Measurements from ENCODE around the gene ACSM2B.
"Not testable (repeated sequence)": the region's sequence is repeated elsewhere in the genome, so short reads cannot be mapped to it uniquely, and the experiment has no call there.

The ACSM2B gene

GRCh38 chr16:20586112-20586511, 9.9 kb upstream of the ACSM2B start:
- H3K9me3 ChIP-seq (ENCODE audit: low read length); H2AFZ ChIP-seq (ENCODE audit: low read depth, low read length); H3K27me3 ChIP-seq (ENCODE audit: insufficient read depth, low read length); H3K4me1 ChIP-seq (ENCODE audit: insufficient read depth, low read length); H3K36me3 ChIP-seq (ENCODE audit: insufficient read depth, low read length); H3K4me3 ChIP-seq (ENCODE audit: low read length): not testable (repeated sequence)

- H3K36me3 ChIP-seq (ENCODE audit: insufficient read depth, low read length); H3K27me3 ChIP-seq (ENCODE audit: insufficient read depth, low read length); H3K4me3 ChIP-seq (ENCODE audit: low read length): not testable (repeated sequence)
Observed at GRCh38 chr16:20580487-20581259, 4.5 kb upstream of the ACSM2B start.

GRCh38 chr16:20578091-20578490, 1.9 kb upstream of the ACSM2B start:
- H3K4me3 ChIP-seq (ENCODE audit: low read length); H3K27me3 ChIP-seq (ENCODE audit: insufficient read depth, low read length); H3K36me3 ChIP-seq (ENCODE audit: insufficient read depth, low read length); H2AFZ ChIP-seq (ENCODE audit: low read depth, low read length); H3K9me3 ChIP-seq (ENCODE audit: low read length); H3K4me1 ChIP-seq (ENCODE audit: insufficient read depth, low read length): not testable (repeated sequence)

More at GRCh38 chr16:20580487-20581259, 4.5 kb upstream of the ACSM2B start:
- H3K9me3 ChIP-seq (ENCODE audit: low read length); H2AFZ ChIP-seq (ENCODE audit: low read depth, low read length); H3K4me1 ChIP-seq (ENCODE audit: insufficient read depth, low read length): not testable (repeated sequence)

GRCh38 chr16:20569117-20569651, 7.0 kb downstream of the ACSM2B start:
- H3K4me3 ChIP-seq (ENCODE audit: low read length); H3K36me3 ChIP-seq (ENCODE audit: insufficient read depth, low read length); H2AFZ ChIP-seq (ENCODE audit: low read depth, low read length); H3K27me3 ChIP-seq (ENCODE audit: insufficient read depth, low read length); H3K9me3 ChIP-seq (ENCODE audit: low read length); H3K4me1 ChIP-seq (ENCODE audit: insufficient read depth, low read length): not testable (repeated sequence)

- no peaks in the 10 kb centered on the region for H3K36me3 ChIP-seq (ENCODE audit: insufficient read depth, low read length)
- H3K4me1 ChIP-seq (ENCODE audit: insufficient read depth, low read length), result no peaks in the 10 kb centered on the region
- H3K27me3 ChIP-seq (ENCODE audit: insufficient read depth, low read length), result no peaks in the 10 kb centered on the region
- no peak overlapping the region for H2AFZ ChIP-seq (ENCODE audit: low read depth, low read length)
- no peaks in the 10 kb centered on the region for H3K9me3 ChIP-seq (ENCODE audit: low read length)
- no peak overlapping the region for H3K4me3 ChIP-seq (ENCODE audit: low read length)
Observed at GRCh38 chr16:20568404-20568803, 7.8 kb downstream of the ACSM2B start.

GRCh38 chr16:20566864-20567263, 9.3 kb downstream of the ACSM2B start:
- H3K9me3 ChIP-seq (ENCODE audit: low read length), result no peaks in the 10 kb centered on the region
- no peak overlapping the region for H3K4me3 ChIP-seq (ENCODE audit: low read length)
- no peaks in the 10 kb centered on the region for H3K36me3 ChIP-seq (ENCODE audit: insufficient read depth, low read length)
- H3K4me1 ChIP-seq (ENCODE audit: insufficient read depth, low read length), result no peaks in the 10 kb centered on the region
- H2AFZ ChIP-seq (ENCODE audit: low read depth, low read length), result no peak overlapping the region
- H3K27me3 ChIP-seq (ENCODE audit: insufficient read depth, low read length), result no peaks in the 10 kb centered on the region

GRCh38 chr16:20565334-20565733, 10.8 kb downstream of the ACSM2B start:
- not testable (repeated sequence) for H3K4me3 ChIP-seq (ENCODE audit: low read length); H3K4me1 ChIP-seq (ENCODE audit: insufficient read depth, low read length); H3K9me3 ChIP-seq (ENCODE audit: low read length)

GRCh38 chr16:20564218-20564617, 11.9 kb downstream of the ACSM2B start:
- not testable (repeated sequence) for H3K4me3 ChIP-seq (ENCODE audit: low read length); H2AFZ ChIP-seq (ENCODE audit: low read depth, low read length); H3K27me3 ChIP-seq (ENCODE audit: insufficient read depth, low read length); H3K4me1 ChIP-seq (ENCODE audit: insufficient read depth, low read length); H3K9me3 ChIP-seq (ENCODE audit: low read length); H3K36me3 ChIP-seq (ENCODE audit: insufficient read depth, low read length)

More at GRCh38 chr16:20565334-20565733, 10.8 kb downstream of the ACSM2B start:
- not testable (repeated sequence) for H3K27me3 ChIP-seq (ENCODE audit: insufficient read depth, low read length); H2AFZ ChIP-seq (ENCODE audit: low read depth, low read length); H3K36me3 ChIP-seq (ENCODE audit: insufficient read depth, low read length)

GRCh38 chr16:20555628-20556027, 20.5 kb downstream of the ACSM2B start:
- H3K27me3 ChIP-seq (ENCODE audit: insufficient read depth, low read length); H3K4me1 ChIP-seq (ENCODE audit: insufficient read depth, low read length); H3K36me3 ChIP-seq (ENCODE audit: insufficient read depth, low read length); H2AFZ ChIP-seq (ENCODE audit: low read depth, low read length); H3K4me3 ChIP-seq (ENCODE audit: low read length); H3K9me3 ChIP-seq (ENCODE audit: low read length): not testable (repeated sequence)

- not testable (repeated sequence) for H3K27me3 ChIP-seq (ENCODE audit: insufficient read depth, low read length); H3K4me1 ChIP-seq (ENCODE audit: insufficient read depth, low read length); H3K9me3 ChIP-seq (ENCODE audit: low read length); H2AFZ ChIP-seq (ENCODE audit: low read depth, low read length); H3K36me3 ChIP-seq (ENCODE audit: insufficient read depth, low read length); H3K4me3 ChIP-seq (ENCODE audit: low read length)
Observed at GRCh38 chr16:20554689-20555088, 21.5 kb downstream of the ACSM2B start.

- not testable (repeated sequence) for H3K9me3 ChIP-seq (ENCODE audit: low read length); H3K27me3 ChIP-seq (ENCODE audit: insufficient read depth, low read length); H3K36me3 ChIP-seq (ENCODE audit: insufficient read depth, low read length); H2AFZ ChIP-seq (ENCODE audit: low read depth, low read length); H3K4me3 ChIP-seq (ENCODE audit: low read length); H3K4me1 ChIP-seq (ENCODE audit: insufficient read depth, low read length)
Observed at GRCh38 chr16:20553493-20553892, 22.7 kb downstream of the ACSM2B start.

GRCh38 chr16:20546951-20547350, 29.2 kb downstream of the ACSM2B start:
- not testable (repeated sequence) for H3K27me3 ChIP-seq (ENCODE audit: insufficient read depth, low read length); H3K4me3 ChIP-seq (ENCODE audit: low read length)

GRCh38 chr16:20546278-20546853, 29.8 kb downstream of the ACSM2B start:
- not testable (repeated sequence) for H2AFZ ChIP-seq (ENCODE audit: low read depth, low read length); H3K9me3 ChIP-seq (ENCODE audit: low read length); H3K4me1 ChIP-seq (ENCODE audit: insufficient read depth, low read length); H3K27me3 ChIP-seq (ENCODE audit: insufficient read depth, low read length); H3K36me3 ChIP-seq (ENCODE audit: insufficient read depth, low read length); H3K4me3 ChIP-seq (ENCODE audit: low read length)

More at GRCh38 chr16:20546951-20547350, 29.2 kb downstream of the ACSM2B start:
- not testable (repeated sequence) for H2AFZ ChIP-seq (ENCODE audit: low read depth, low read length); H3K9me3 ChIP-seq (ENCODE audit: low read length); H3K4me1 ChIP-seq (ENCODE audit: insufficient read depth, low read length); H3K36me3 ChIP-seq (ENCODE audit: insufficient read depth, low read length)

Measured in neuron (in vitro differentiated cells).